Measurements from ENCODE around the gene FXYD7.

The FXYD7 gene

DNA sequence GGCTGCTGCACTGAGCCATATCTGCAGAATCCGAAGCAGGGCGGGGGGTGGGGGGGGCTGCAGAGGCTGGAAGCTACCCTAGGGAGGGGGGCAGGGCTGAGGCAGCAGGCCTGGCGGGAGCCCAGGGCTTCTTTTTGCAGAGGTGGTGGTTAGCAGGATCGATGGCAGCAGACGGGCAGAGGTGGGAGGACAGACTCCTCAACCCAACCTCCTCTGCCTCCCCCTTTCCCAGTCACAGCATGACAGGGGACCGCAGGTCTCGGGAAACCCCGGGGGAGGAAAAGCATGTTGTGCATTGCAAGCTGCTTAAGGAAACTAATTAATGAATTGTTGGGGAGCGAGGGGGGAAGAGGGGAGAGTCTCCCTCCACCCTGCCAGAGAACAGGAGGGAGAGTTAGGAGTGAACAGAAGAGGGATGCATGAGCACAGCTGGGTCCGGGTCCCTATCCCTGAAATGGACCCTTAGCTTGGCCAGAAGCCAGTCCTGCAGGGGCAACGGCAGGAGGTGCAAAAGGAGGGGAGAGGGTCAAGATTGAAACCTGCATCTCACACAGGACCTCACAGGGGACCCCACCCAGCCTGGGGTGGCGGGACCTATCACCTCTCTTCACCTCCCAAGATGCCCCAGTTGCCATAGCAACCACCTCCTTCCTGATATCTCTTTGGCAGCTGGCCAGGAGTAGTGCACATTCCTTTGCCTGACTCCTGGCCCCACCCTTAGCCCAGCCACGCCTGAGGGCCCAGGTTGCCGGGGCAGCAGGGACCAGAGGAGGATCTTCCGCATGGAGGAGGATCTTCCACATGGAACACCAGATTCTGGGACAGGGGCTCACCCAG, 1.8 kb downstream of the FXYD7 start (continued):
- TF ChIP-seq SCRT1 (tag by site-specific recombination; IDR thresholded peaks at IDR 0.05; ENCODE audit: borderline replicate concordance), result no peak
- no peak for TF ChIP-seq ZNF707 (tag by site-specific recombination; IDR thresholded peaks at IDR 0.05)
- no peak for TF ChIP-seq ZNF391 (tag by site-specific recombination; IDR thresholded peaks at IDR 0.05; ENCODE audit: borderline replicate concordance, low read depth)
- TF ChIP-seq MZF1 (tag by site-specific recombination; IDR thresholded peaks at IDR 0.05; ENCODE audit: borderline replicate concordance), result no peak
- TF ChIP-seq, protein P1, sequence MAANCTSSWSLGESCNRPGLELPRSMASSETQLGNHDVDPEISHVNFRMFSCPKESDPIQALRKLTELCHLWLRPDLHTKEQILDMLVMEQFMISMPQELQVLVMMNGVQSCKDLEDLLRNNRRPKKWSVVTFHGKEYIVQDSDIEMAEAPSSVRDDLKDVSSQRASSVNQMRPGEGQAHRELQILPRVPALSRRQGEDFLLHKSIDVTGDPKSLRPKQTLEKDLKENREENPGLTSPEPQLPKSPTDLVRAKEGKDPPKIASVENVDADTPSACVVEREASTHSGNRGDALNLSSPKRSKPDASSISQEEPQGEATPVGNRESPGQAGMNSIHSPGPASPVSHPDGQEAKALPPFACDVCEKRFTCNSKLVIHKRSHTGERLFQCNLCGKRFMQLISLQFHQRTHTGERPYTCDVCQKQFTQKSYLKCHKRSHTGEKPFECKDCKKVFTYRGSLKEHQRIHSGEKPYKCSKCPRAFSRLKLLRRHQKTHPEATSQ (tag by site-specific recombination; IDR thresholded peaks at IDR 0.05), result no peak
- TF ChIP-seq ZNF560 (tag by site-specific recombination; IDR thresholded peaks at IDR 0.05; ENCODE audit: borderline replicate concordance), result no peak
- peak; percentile 78; the same call in 1 of the 2 replicates for TF ChIP-seq ZNF2 (tag by site-specific recombination; IDR thresholded peaks at IDR 0.05)
- no peak for TF ChIP-seq TRIM28 (IDR thresholded peaks at IDR 0.05; ENCODE audit: borderline replicate concordance, low read length)
- TF ChIP-seq ZNF670 (tag by site-specific recombination; IDR thresholded peaks at IDR 0.05; ENCODE audit: low read depth), result no peak
- TF ChIP-seq ZNF133 (tag by site-specific recombination; IDR thresholded peaks at IDR 0.05), result no peak
- no peak for TF ChIP-seq ZNF292 (tag by site-specific recombination; IDR thresholded peaks at IDR 0.05; ENCODE audit: borderline replicate concordance, low read depth)
- TF ChIP-seq GFI1B (tag by site-specific recombination; IDR thresholded peaks at IDR 0.05), result no peak
- no peak for TF ChIP-seq REPIN1 (tag by site-specific recombination; IDR thresholded peaks at IDR 0.05; ENCODE audit: low read depth)
- TF ChIP-seq, protein P2, sequence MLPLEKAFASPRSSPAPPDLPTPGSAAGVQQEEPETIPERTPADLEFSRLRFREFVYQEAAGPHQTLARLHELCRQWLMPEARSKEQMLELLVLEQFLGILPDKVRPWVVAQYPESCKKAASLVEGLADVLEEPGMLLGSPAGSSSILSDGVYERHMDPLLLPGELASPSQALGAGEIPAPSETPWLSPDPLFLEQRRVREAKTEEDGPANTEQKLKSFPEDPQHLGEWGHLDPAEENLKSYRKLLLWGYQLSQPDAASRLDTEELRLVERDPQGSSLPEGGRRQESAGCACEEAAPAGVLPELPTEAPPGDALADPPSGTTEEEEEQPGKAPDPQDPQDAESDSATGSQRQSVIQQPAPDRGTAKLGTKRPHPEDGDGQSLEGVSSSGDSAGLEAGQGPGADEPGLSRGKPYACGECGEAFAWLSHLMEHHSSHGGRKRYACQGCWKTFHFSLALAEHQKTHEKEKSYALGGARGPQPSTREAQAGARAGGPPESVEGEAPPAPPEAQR (tag by site-specific recombination; IDR thresholded peaks at IDR 0.05), result no peak
- TF ChIP-seq, protein P3, sequence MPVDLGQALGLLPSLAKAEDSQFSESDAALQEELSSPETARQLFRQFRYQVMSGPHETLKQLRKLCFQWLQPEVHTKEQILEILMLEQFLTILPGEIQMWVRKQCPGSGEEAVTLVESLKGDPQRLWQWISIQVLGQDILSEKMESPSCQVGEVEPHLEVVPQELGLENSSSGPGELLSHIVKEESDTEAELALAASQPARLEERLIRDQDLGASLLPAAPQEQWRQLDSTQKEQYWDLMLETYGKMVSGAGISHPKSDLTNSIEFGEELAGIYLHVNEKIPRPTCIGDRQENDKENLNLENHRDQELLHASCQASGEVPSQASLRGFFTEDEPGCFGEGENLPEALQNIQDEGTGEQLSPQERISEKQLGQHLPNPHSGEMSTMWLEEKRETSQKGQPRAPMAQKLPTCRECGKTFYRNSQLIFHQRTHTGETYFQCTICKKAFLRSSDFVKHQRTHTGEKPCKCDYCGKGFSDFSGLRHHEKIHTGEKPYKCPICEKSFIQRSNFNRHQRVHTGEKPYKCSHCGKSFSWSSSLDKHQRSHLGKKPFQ (tag by site-specific recombination; IDR thresholded peaks at IDR 0.05), result no peak
- no peak for TF ChIP-seq ZBTB7A (tag by site-specific recombination; IDR thresholded peaks at IDR 0.05; ENCODE audit: low read depth)
- TF ChIP-seq SP3 (tag by site-specific recombination; IDR thresholded peaks at IDR 0.05), result 0 out of 2 replicates have a peak, but pooled peaks have one; percentile 42
- no peak for TF ChIP-seq ZBTB8A (tag by site-specific recombination; IDR thresholded peaks at IDR 0.05)
- peak; percentile 80 for TF ChIP-seq ZNF341 (tag by site-specific recombination; IDR thresholded peaks at IDR 0.05; ENCODE audit: low read depth)
- TF ChIP-seq ZIC2 (tag by site-specific recombination; IDR thresholded peaks at IDR 0.05), result peak; percentile 97
- no peak for TF ChIP-seq GLI4 (tag by site-specific recombination; IDR thresholded peaks at IDR 0.05)
- no peak for TF ChIP-seq ZNF10 (tag by site-specific recombination; IDR thresholded peaks at IDR 0.05)
- no peak; the same call in 1 of the 2 replicates for TF ChIP-seq FEZF1 (tag by site-specific recombination; IDR thresholded peaks at IDR 0.05)
- TF ChIP-seq ZNF514 (tag by site-specific recombination; IDR thresholded peaks at IDR 0.05), result no peak
- TF ChIP-seq ZNF510 (tag by site-specific recombination; IDR thresholded peaks at IDR 0.05; ENCODE audit: insufficient replicate concordance), result no peak
- no peak for TF ChIP-seq ZNF121 (tag by site-specific recombination; IDR thresholded peaks at IDR 0.05)
- no peak for TF ChIP-seq RBAK (tag by site-specific recombination; IDR thresholded peaks at IDR 0.05)
- TF ChIP-seq ZNF558 (tag by site-specific recombination; IDR thresholded peaks at IDR 0.05), result no peak
- peak; percentile 27; the same call in 1 of the 2 replicates for TF ChIP-seq BCL11A (tag by site-specific recombination; IDR thresholded peaks at IDR 0.05; ENCODE audit: low read depth)
- no peak for TF ChIP-seq ZNF610 (tag by site-specific recombination; IDR thresholded peaks at IDR 0.05; ENCODE audit: borderline replicate concordance)
- TF ChIP-seq ZBTB17 (tag by site-specific recombination; IDR thresholded peaks at IDR 0.05), result peak; percentile 71
- TF ChIP-seq, protein P4, sequence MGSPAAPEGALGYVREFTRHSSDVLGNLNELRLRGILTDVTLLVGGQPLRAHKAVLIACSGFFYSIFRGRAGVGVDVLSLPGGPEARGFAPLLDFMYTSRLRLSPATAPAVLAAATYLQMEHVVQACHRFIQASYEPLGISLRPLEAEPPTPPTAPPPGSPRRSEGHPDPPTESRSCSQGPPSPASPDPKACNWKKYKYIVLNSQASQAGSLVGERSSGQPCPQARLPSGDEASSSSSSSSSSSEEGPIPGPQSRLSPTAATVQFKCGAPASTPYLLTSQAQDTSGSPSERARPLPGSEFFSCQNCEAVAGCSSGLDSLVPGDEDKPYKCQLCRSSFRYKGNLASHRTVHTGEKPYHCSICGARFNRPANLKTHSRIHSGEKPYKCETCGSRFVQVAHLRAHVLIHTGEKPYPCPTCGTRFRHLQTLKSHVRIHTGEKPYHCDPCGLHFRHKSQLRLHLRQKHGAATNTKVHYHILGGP (tag by site-specific recombination; IDR thresholded peaks at IDR 0.05), result peak; percentile 51; the same call in 1 of the 2 replicates
- peak; percentile 87 for TF ChIP-seq IKZF3 (tag by site-specific recombination; IDR thresholded peaks at IDR 0.05)
- TF ChIP-seq ZNF501 (tag by site-specific recombination; IDR thresholded peaks at IDR 0.05), result no peak
- no peak for TF ChIP-seq ZNF701 (tag by site-specific recombination; IDR thresholded peaks at IDR 0.05)
